ENCODE results near the gene IQCK. TPM values are rescaled to one million over a fixed set of nuclear protein-coding genes. Genes with fewer than 3 reads are reported as not detected.

The IQCK gene
- total RNA-seq, 1 donor from 2014 or later, result 19.2 TPM

- no peaks in the 10 kb centered on the region for H3K4me1 ChIP-seq
- H3K4me3 ChIP-seq, result no peak overlapping the region
- no peaks in the 10 kb centered on the region for H3K9me3 ChIP-seq
- no peaks in the 10 kb centered on the region for H3K36me3 ChIP-seq
- no peaks in the 10 kb centered on the region for H3K27me3 ChIP-seq
- TF ChIP-seq POLR2A (IDR thresholded peaks at IDR 0.05) (no peak), CTCF (IDR thresholded peaks at IDR 0.05) (no peak), POLR2AphosphoS5 (IDR thresholded peaks at IDR 0.05; ENCODE audit: insufficient read depth in 1 of 2, low read depth in 1 of 2) (no peak)
- DNase-seq (ENCODE audit: extremely low spot score in 2 of 2), result no peak
- intact Hi-C loops (cut with DNase I), result no loop called here
- no peak overlapping the region for H3K27ac ChIP-seq
Observed at GRCh38 chr16:19817122-19817521, 99.1 kb downstream of the IQCK start.

GRCh38 chr16:19817875-19818274, 99.8 kb downstream of the IQCK start:
- Histone ChIP-seq H3K36me3 (no peaks in the 10 kb centered on the region), H3K9me3 (no peaks in the 10 kb centered on the region), H3K27me3 (no peaks in the 10 kb centered on the region), H3K4me1 (no peaks in the 10 kb centered on the region), H3K4me3 (no peak overlapping the region), H3K27ac (no peak overlapping the region)
- no peak for DNase-seq (ENCODE audit: extremely low spot score in 2 of 2)
- no peak for TF ChIP-seq POLR2A (IDR thresholded peaks at IDR 0.05)
- TF ChIP-seq CTCF (IDR thresholded peaks at IDR 0.05), result no peak
- no peak for TF ChIP-seq POLR2AphosphoS5 (IDR thresholded peaks at IDR 0.05; ENCODE audit: insufficient read depth in 1 of 2, low read depth in 1 of 2)
- intact Hi-C loops (cut with DNase I), result no loop called here

GRCh38 chr16:19822533-19822932, 104.5 kb downstream of the IQCK start:
- H3K4me1 ChIP-seq, result no peaks in the 10 kb centered on the region
- DNase-seq (ENCODE audit: extremely low spot score in 2 of 2), result no peak
- no peaks in the 10 kb centered on the region for H3K36me3 ChIP-seq
- no peaks in the 10 kb centered on the region for H3K27me3 ChIP-seq
- H3K27ac ChIP-seq, result no peak overlapping the region
- no peak overlapping the region for H3K4me3 ChIP-seq
- intact Hi-C loops (cut with DNase I), result no loop called here
- TF ChIP-seq CTCF (IDR thresholded peaks at IDR 0.05) (no peak), POLR2AphosphoS5 (IDR thresholded peaks at IDR 0.05; ENCODE audit: insufficient read depth in 1 of 2, low read depth in 1 of 2) (no peak), POLR2A (IDR thresholded peaks at IDR 0.05) (no peak)
- H3K9me3 ChIP-seq, result no peaks in the 10 kb centered on the region

GRCh38 chr16:19823322-19823721, 105.3 kb downstream of the IQCK start:
- TF ChIP-seq POLR2A (IDR thresholded peaks at IDR 0.05), result no peak
- no peak for TF ChIP-seq CTCF (IDR thresholded peaks at IDR 0.05)
- H3K4me1 ChIP-seq, result no peaks in the 10 kb centered on the region
- no peaks in the 10 kb centered on the region for H3K36me3 ChIP-seq
- H3K9me3 ChIP-seq, result no peaks in the 10 kb centered on the region
- H3K27ac ChIP-seq, result no peak overlapping the region
- H3K4me3 ChIP-seq, result no peak overlapping the region
- no peaks in the 10 kb centered on the region for H3K27me3 ChIP-seq
- no peak for DNase-seq (ENCODE audit: extremely low spot score in 2 of 2)
- intact Hi-C loops (cut with DNase I), result no loop called here

GRCh38 chr16:19824216-19824615, 106.1 kb downstream of the IQCK start:
- Histone ChIP-seq H3K27me3 (no peaks in the 10 kb centered on the region), H3K4me1 (no peaks in the 10 kb centered on the region), H3K36me3 (no peaks in the 10 kb centered on the region), H3K4me3 (no peak overlapping the region), H3K27ac (no peak overlapping the region), H3K9me3 (no peaks in the 10 kb centered on the region)
- intact Hi-C loops (cut with DNase I), result no loop called here
- no peak for DNase-seq (ENCODE audit: extremely low spot score in 2 of 2)
- TF ChIP-seq POLR2AphosphoS5 (IDR thresholded peaks at IDR 0.05; ENCODE audit: insufficient read depth in 1 of 2, low read depth in 1 of 2) (no peak), POLR2A (IDR thresholded peaks at IDR 0.05) (no peak), CTCF (IDR thresholded peaks at IDR 0.05) (no peak)

Data from vagina (tissue), 2 donors.